PC-9 (cell line): Measurements from ENCODE around the gene MAGI1. TPM values are rescaled to one million over a fixed set of nuclear protein-coding genes. Genes with fewer than 3 reads are reported as not detected.

Experiments used
- BruUV-seq: library from RNA; stranded (reverse); fragments of 400-500 nt; replicated peaks from 2 replicates; lab custom pipeline; 2021; lab: Mats Ljungman, UMichigan
- CTCF ChIA-PET: fragments of 300-600 bp; sonication (Branson Sonifier 250); formaldehyde crosslinking; loops from one replicate; lab custom pipeline; 2022; ENCODE audit warnings: antibody characterized with exemption; lab: Charles Lee
- POLR2A ChIA-PET: fragments of 300-600 bp; sonication (Branson Sonifier 250); formaldehyde crosslinking; loops from one replicate; lab custom pipeline; 2022; ENCODE audit warnings: antibody characterized with exemption; ENCODE audit not compliant: unreplicated experiment; lab: Charles Lee
- DNase-seq, 2 experiments: peaks; one replicate each; pipeline versions ENCODE4 v3.0.0 to v3.0.0-alpha.2; 2015 to 2022; ENCODE audit warnings: mixed read lengths in 1 of 2
- H2AFZ ChIP-seq: fragments of 200-600 bp; sonication (generic); 2 replicates; pipeline ENCODE4 v1.8.1; 2017; ENCODE audit warnings: antibody characterized with exemption
- H3F3A ChIP-seq: fragments of 200-600 bp; sonication (generic); 2 replicates; pipeline ENCODE4 v1.8.1; 2017; ENCODE audit warnings: antibody characterized with exemption, mild to moderate bottlenecking, low read depth; ENCODE audit not compliant: insufficient read depth
- H3K27ac ChIP-seq: fragments of 200-600 bp; sonication (generic); 2 replicates; pipeline ENCODE4 v1.6.1; 2016; ENCODE audit warnings: mixed run types
- H3K27me3 ChIP-seq: fragments of 200-600 bp; sonication (generic); 2 replicates; pipeline ENCODE4 v1.6.1; 2016; ENCODE audit warnings: low read depth, mixed run types; ENCODE audit not compliant: insufficient read depth
- H3K36me3 ChIP-seq: fragments of 200-600 bp; sonication (generic); 2 replicates; pipeline ENCODE4 v1.6.1; 2016; ENCODE audit warnings: low read depth, mixed run types
- H3K4me1 ChIP-seq: fragments of 200-600 bp; sonication (generic); replicated peaks from 2 replicates; pipeline ENCODE4 v1.6.1; 2016; ENCODE audit warnings: mixed run types; ENCODE audit not compliant: insufficient read depth
- H3K4me2 ChIP-seq: fragments of 200-600 bp; sonication (generic); 2 replicates; pipeline ENCODE4 v1.6.1; 2017; ENCODE audit warnings: mixed run types
- H3K4me3 ChIP-seq: fragments of 200-600 bp; sonication (generic); 2 replicates; pipeline ENCODE4 v1.6.1; 2016; ENCODE audit warnings: mixed run types
- H3K79me2 ChIP-seq: fragments of 200-600 bp; sonication (generic); 2 replicates; pipeline ENCODE4 v1.6.1; 2017; ENCODE audit warnings: low read depth, mixed run types
- H3K9me2 ChIP-seq: fragments of 200-600 bp; sonication (generic); 2 replicates; pipeline ENCODE4 v1.8.1; 2017; ENCODE audit warnings: mild to moderate bottlenecking; ENCODE audit not compliant: insufficient read depth
- H3K9me3 ChIP-seq: fragments of 200-600 bp; sonication (generic); 2 replicates; pipeline ENCODE4 v1.8.1; 2016; ENCODE audit warnings: low read depth; ENCODE audit not compliant: insufficient read depth
- H4K20me1 ChIP-seq: fragments of 200-600 bp; sonication (generic); 2 replicates; pipeline ENCODE4 v1.8.1; 2017; ENCODE audit not compliant: insufficient read depth
- CTCF ChIP-seq: fragments of 200-600 bp; sonication (generic); conservative IDR thresholded peaks from 2 replicates; pipeline ENCODE4 v1.6.1; 2017; ENCODE audit warnings: mixed run types, antibody characterized with exemption, mild to moderate bottlenecking, moderate library complexity
- EZH2 ChIP-seq: fragments of 200-600 bp; sonication (generic); IDR thresholded peaks from 2 replicates; pipeline ENCODE4 v1.8.0; 2017; ENCODE audit warnings: antibody characterized with exemption, low read depth
- intact Hi-C: fragments of 100-400 bp; cut with micrococcal nuclease; formaldehyde crosslinking; loops from one replicate; pipeline ENCODE4 v1.10.0; 2022; ENCODE audit not compliant: unreplicated experiment
- total RNA-seq: library from RNA; stranded (reverse); gene quantifications from 2 replicates; pipeline ENCODE4 v1.2.3, GENCODE V29; 2021

Gene MAGI1
- total RNA-seq, 1 experiment from 2014 or later: 23.3 TPM

- Histone ChIP-seq H3K4me1 (no peaks in the 10 kb centered on the region), H3K36me3 (no peaks in the 10 kb centered on the region), H3K9me3 (no peaks in the 10 kb centered on the region), H3K79me2 (no peaks in the 10 kb centered on the region), H3K27me3 (no peaks in the 10 kb centered on the region), H3K27ac (no peak overlapping the region), H3F3A (no peaks in the 10 kb centered on the region), H3K4me2 (no peak overlapping the region), H4K20me1 (no peaks in the 10 kb centered on the region), H2AFZ (no peak overlapping the region), H3K9me2 (no peaks in the 10 kb centered on the region), H3K4me3 (no peak overlapping the region)
- intact Hi-C loops: loop anchor here (5.0 to 10.0 kb wide), 2 partner anchors 292 to 1200 kb away; no protein-coding TSS in a partner anchor
- CTCF ChIA-PET: no interaction called here
- TF ChIP-seq CTCF (no peak), EZH2 (no peak)
- BruUV-seq: no TSS peak
- DNase-seq: no peak
- POLR2A ChIA-PET: no interaction called here
Observed at GRCh38 chr3:65734792-65735191, 303.9 kb downstream of the MAGI1 start.

- no peak overlapping the region for H3K4me3 ChIP-seq
- no peaks in the 10 kb centered on the region for H3K27me3 ChIP-seq
- H3K79me2 ChIP-seq: no peaks in the 10 kb centered on the region
- H3K4me2 ChIP-seq: no peak overlapping the region
- H3F3A ChIP-seq: no peaks in the 10 kb centered on the region
- H3K4me1 ChIP-seq: no peaks in the 10 kb centered on the region
- ChIA-PET POLR2A (no interaction called here), CTCF (no interaction called here)
- BruUV-seq: no TSS peak
- H3K9me3 ChIP-seq: no peaks in the 10 kb centered on the region
- no peaks in the 10 kb centered on the region for H3K9me2 ChIP-seq
- DNase-seq: no peak
- H2AFZ ChIP-seq: no peak overlapping the region
- H3K36me3 ChIP-seq: no peaks in the 10 kb centered on the region
- TF ChIP-seq EZH2 (no peak), CTCF (no peak)
- H3K27ac ChIP-seq: no peak overlapping the region
- no peaks in the 10 kb centered on the region for H4K20me1 ChIP-seq
- intact Hi-C loops: loop anchor here (5.0 to 10.0 kb wide), 2 partner anchors 292 to 1200 kb away; no protein-coding TSS in a partner anchor
Observed at GRCh38 chr3:65734382-65734781, 304.3 kb downstream of the MAGI1 start.

- intact Hi-C loops: loop anchor here (5.0 to 10.0 kb wide), 2 partner anchors 291 to 1199 kb away; no protein-coding TSS in a partner anchor
Observed at GRCh38 chr3:65733459-65733858, 305.3 kb downstream of the MAGI1 start.

More at GRCh38 chr3:65733459-65733858, 305.3 kb downstream of the MAGI1 start:
- no TSS peak for BruUV-seq
- ChIA-PET POLR2A (no interaction called here), CTCF (no interaction called here)
- TF ChIP-seq CTCF (no peak), EZH2 (no peak)
- no peak overlapping the region for H2AFZ ChIP-seq
- H3K27me3 ChIP-seq: no peaks in the 10 kb centered on the region
- no peak overlapping the region for H3K4me3 ChIP-seq
- H3K9me3 ChIP-seq: no peaks in the 10 kb centered on the region
- H3K79me2 ChIP-seq: no peaks in the 10 kb centered on the region
- H4K20me1 ChIP-seq: no peaks in the 10 kb centered on the region
- H3F3A ChIP-seq: no peaks in the 10 kb centered on the region
- H3K36me3 ChIP-seq: no peaks in the 10 kb centered on the region
- no peaks in the 10 kb centered on the region for H3K4me1 ChIP-seq
- no peak overlapping the region for H3K4me2 ChIP-seq
- no peak for DNase-seq
- no peaks in the 10 kb centered on the region for H3K9me2 ChIP-seq
- no peak overlapping the region for H3K27ac ChIP-seq
